ENCODE measurements around the gene PHACTR2.
A peak's percentile ranks its signal among the peaks of the same experiment; 100 is the strongest.

The PHACTR2 gene

DNA sequence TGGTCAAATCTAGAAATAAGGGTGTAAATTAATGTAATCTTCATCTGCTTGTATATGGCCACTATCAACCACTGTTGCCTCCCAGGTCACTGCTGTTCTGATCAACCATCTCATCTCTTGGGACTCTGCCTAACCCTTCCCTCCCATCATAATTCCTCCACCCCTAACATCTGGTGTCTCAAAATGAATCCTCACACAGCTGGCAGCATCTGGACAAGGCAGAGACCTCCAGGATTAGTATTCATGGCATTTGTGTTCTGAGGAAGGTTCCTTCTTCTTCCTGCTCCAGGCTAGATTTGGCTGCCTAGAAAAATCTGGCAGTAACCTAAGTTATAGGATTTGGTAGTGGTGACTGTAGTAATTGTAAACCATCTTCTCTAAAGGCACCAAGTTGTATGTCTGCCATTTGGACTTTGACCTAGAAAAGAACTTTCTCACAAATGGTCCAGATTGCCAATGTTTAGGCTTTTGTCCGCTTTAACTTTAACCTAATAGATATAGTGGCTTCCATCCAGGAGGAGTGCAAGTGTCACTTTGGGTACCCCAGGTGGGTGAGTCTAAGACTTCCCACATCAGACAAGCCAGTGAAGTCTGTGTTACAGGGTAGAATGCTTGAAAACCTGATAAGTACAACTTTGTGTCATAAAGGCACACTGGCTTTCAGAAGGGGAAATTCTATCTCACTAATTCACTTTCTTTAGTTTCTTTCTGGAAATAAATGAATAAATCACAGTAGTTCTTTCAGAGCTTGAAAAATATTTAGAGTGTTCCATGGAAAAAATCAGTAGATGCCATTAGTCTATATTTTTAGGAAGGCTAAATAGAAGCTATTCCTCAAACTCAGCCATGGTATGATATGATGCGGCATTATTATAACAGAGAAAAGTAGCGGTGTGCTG is 3.0 kb upstream of the PHACTR2 start:
- no peaks in the 10 kb centered on the region for H3K27me3 Mint-ChIP-seq (ENCODE audit: low read depth, poor library complexity)
- H3K9me3 Mint-ChIP-seq, result peaks cover 10% of the 10 kb centered on the region
- TF ChIP-seq, protein P1, sequence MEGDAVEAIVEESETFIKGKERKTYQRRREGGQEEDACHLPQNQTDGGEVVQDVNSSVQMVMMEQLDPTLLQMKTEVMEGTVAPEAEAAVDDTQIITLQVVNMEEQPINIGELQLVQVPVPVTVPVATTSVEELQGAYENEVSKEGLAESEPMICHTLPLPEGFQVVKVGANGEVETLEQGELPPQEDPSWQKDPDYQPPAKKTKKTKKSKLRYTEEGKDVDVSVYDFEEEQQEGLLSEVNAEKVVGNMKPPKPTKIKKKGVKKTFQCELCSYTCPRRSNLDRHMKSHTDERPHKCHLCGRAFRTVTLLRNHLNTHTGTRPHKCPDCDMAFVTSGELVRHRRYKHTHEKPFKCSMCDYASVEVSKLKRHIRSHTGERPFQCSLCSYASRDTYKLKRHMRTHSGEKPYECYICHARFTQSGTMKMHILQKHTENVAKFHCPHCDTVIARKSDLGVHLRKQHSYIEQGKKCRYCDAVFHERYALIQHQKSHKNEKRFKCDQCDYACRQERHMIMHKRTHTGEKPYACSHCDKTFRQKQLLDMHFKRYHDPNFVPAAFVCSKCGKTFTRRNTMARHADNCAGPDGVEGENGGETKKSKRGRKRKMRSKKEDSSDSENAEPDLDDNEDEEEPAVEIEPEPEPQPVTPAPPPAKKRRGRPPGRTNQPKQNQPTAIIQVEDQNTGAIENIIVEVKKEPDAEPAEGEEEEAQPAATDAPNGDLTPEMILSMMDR (IDR thresholded peaks at IDR 0.05), result no peak
- DNase-seq, result no peak
- H3K4me1 Mint-ChIP-seq, result peaks cover 58% of the 10 kb centered on the region
- no peak overlapping the region for H3K27ac Mint-ChIP-seq
- no peaks in the 10 kb centered on the region for H3K36me3 Mint-ChIP-seq (ENCODE audit: low read depth)
- no peak overlapping the region for H3K4me3 Mint-ChIP-seq

DNA sequence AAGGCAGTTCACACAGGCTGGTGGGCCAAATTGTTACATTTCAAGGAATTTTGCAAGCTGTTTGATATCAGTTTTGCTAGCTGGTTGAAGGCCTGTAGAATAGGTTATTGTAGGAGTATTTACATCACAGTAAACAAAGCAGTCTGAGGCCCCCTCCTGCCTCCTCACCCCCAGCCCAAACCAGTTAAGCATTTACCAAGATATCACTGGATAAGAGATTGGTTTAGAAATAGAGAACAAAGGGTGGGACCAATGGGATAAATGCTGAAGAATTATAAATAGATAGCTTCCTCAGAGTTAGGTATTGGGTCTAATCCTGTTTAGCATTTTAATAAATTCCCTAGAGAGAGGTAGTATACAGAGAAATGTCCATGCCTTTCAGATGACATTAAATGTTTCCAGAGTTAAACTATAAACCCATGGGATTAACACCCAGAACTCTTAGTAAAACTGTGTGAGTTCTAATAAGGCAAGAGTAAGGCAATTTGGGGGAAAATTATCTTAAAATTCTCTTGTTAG is 2.3 kb upstream of the PHACTR2 start:
- H3K4me1 Mint-ChIP-seq, result peaks cover 65% of the 10 kb centered on the region
- H3K36me3 Mint-ChIP-seq (ENCODE audit: low read depth), result no peaks in the 10 kb centered on the region
- no peaks in the 10 kb centered on the region for H3K27me3 Mint-ChIP-seq (ENCODE audit: low read depth, poor library complexity)
- peaks cover 6% of the 10 kb centered on the region for H3K9me3 Mint-ChIP-seq
- DNase-seq, result no peak
- no peak overlapping the region for H3K4me3 Mint-ChIP-seq
- no peak overlapping the region for H3K27ac Mint-ChIP-seq
- TF ChIP-seq, protein P1 (IDR thresholded peaks at IDR 0.05), result no peak

DNA sequence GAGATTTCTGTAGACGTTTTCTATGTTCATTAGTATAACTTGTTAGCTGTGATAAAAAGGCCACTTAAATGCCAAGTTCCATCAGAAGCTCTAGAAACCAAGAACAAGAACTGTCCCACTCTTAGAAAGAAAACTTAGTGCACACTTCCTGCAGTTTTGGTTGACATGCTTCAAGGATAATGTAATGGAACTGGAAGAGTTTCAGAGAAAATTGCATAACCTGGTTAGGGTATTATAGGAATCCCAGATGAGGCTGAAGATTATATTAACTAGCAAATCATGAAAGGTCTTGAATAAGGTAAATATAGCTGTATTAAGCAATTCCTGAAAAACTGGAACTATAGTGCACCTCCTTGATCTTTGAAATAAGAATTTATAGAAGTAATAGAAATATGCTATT is 1.8 kb upstream of the PHACTR2 start:
- TF ChIP-seq, protein P1 (IDR thresholded peaks at IDR 0.05), result no peak
- DNase-seq, result no peak
- no peak overlapping the region for H3K4me3 Mint-ChIP-seq
- H3K36me3 Mint-ChIP-seq (ENCODE audit: low read depth), result peaks cover 2% of the 10 kb centered on the region
- H3K27ac Mint-ChIP-seq, result no peak overlapping the region
- H3K27me3 Mint-ChIP-seq (ENCODE audit: low read depth, poor library complexity), result no peaks in the 10 kb centered on the region
- H3K4me1 Mint-ChIP-seq, result peaks cover 68% of the 10 kb centered on the region
- peaks cover 4% of the 10 kb centered on the region for H3K9me3 Mint-ChIP-seq

DNA sequence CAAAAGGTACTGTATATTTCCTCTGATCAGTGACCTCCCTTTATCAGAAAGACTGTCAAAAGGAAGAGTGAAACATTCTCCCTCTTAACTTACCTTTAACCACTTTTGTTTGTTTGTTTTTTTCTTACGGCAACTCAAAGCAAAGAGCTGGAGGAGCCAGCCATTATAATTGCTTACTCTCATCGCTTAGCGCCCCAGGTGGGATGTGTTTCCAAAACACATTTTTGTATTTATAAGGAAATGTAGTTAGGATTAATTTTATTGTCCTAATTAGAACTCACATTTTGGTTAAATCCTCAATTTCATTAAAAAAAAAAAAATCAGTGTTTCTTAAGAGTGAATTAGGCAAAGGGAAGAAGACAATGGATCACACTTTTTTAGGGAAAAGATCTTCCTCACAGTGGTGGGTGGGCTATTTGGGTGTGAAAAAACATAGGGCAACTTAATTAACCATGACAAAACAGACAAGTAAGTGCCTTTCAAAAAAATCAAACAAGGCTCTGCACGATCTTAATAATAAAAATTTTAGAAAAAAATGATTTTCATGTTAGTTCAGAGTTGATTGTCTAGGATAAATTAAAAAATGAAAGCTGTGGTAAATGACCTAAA is 1.2 kb upstream of the PHACTR2 start:
- no peak for DNase-seq
- Mint-ChIP-seq H3K36me3 (ENCODE audit: low read depth) (peaks cover 7% of the 10 kb centered on the region), H3K4me3 (peak overlapping the region; percentile 45), H3K27me3 (ENCODE audit: low read depth, poor library complexity) (no peaks in the 10 kb centered on the region), H3K4me1 (peaks cover 68% of the 10 kb centered on the region), H3K27ac (no peak overlapping the region), H3K9me3 (no peaks in the 10 kb centered on the region)
- TF ChIP-seq, protein P1 (IDR thresholded peaks at IDR 0.05), result no peak

DNA sequence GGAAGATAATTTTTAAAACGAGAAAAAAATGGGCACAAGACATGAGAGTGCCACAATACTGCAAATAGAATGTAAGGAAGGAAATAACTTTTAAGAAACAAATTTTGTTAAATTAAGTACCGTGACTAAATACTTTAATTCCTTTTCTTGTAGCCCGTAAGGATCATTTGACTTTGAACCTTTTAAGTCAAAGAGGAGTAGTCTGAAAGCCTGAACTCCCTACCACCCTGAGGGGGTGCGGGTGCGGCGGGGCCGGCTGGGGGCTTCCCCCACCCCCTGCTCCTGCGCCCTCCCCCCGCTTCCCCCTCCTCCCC is 231 bp upstream of the PHACTR2 start:
- peaks cover 17% of the 10 kb centered on the region for H3K36me3 Mint-ChIP-seq (ENCODE audit: low read depth)
- peaks cover 9% of the 10 kb centered on the region for H3K9me3 Mint-ChIP-seq
- TF ChIP-seq, protein P1 (IDR thresholded peaks at IDR 0.05), result no peak
- H3K4me1 Mint-ChIP-seq, result peaks cover 68% of the 10 kb centered on the region
- DNase-seq, result no peak
- no peak overlapping the region for H3K27ac Mint-ChIP-seq
- peak overlapping the region; percentile 94 for H3K4me3 Mint-ChIP-seq
- H3K27me3 Mint-ChIP-seq (ENCODE audit: low read depth, poor library complexity), result no peaks in the 10 kb centered on the region

All from nephron progenitor cell (in vitro differentiated cells).